GM10266 (cell line): ENCODE results near the gene OCEL1.
A peak's percentile ranks its signal among the peaks of the same experiment; 100 is the strongest.

ENCODE experiments used
- DNase-seq: peaks from one replicate; pipeline ENCODE4 v3.0.0; 2012; ENCODE audit errors: extremely low spot score
- TF ChIP-seq, protein P1 (sequence below): IDR thresholded peaks from 2 replicates; pipeline ENCODE4 v1.5.1; 2012; ENCODE audit warnings: mild to moderate bottlenecking, low read depth; ENCODE audit not compliant: control insufficient read depth, insufficient read depth; ENCODE audit errors: missing control alignments

Gene OCEL1

DNA sequence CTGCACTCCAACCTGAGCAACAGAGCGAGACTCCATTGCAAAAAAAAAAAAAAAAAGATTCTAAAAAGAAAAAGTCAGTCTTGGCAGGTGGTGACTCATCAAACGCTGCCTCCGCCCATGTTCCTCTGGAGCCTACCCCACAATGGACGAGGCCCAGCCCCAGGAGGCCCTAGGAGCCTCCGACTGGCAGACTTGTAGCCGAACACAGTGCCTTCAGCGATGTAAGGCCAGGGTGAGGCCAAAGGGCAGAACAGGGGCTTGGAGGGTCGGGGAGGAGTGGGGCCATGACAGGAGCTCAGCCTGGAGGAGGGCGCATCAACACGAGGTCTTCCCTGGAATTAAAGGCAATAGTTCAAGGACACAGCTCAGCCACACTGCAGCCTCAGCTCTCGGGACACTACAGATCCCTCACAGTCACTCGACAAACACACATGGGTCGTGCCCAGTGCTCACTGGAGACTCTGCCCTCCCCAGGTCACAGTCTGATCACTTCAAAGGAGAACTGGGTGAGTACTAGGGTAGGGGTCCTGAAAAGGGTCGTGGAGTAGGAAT is 5.7 kb upstream of the OCEL1 start:
- DNase-seq: no peak
- TF ChIP-seq, protein P1, sequence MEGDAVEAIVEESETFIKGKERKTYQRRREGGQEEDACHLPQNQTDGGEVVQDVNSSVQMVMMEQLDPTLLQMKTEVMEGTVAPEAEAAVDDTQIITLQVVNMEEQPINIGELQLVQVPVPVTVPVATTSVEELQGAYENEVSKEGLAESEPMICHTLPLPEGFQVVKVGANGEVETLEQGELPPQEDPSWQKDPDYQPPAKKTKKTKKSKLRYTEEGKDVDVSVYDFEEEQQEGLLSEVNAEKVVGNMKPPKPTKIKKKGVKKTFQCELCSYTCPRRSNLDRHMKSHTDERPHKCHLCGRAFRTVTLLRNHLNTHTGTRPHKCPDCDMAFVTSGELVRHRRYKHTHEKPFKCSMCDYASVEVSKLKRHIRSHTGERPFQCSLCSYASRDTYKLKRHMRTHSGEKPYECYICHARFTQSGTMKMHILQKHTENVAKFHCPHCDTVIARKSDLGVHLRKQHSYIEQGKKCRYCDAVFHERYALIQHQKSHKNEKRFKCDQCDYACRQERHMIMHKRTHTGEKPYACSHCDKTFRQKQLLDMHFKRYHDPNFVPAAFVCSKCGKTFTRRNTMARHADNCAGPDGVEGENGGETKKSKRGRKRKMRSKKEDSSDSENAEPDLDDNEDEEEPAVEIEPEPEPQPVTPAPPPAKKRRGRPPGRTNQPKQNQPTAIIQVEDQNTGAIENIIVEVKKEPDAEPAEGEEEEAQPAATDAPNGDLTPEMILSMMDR: no peak

DNA sequence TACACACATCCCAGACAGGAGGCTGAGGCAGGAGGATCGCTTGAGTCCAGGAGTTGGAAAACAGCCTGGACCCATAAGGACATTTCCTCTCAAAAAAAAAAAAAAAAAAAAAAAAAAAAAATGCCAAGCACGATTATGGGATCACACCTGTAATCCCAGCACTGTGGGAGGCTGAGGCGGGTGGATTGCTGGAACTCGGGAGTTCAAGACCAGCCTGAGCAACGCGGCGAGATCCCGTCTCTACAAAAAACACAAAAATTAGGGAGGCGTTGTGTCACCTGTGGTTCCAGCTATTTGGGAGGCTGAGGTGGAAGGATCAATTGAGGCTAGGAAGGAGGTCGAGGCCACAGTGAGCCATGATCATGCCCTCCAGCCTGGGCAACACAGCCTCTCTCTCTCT is 973 bp upstream of the OCEL1 start:
- TF ChIP-seq, protein P1: no peak

DNA sequence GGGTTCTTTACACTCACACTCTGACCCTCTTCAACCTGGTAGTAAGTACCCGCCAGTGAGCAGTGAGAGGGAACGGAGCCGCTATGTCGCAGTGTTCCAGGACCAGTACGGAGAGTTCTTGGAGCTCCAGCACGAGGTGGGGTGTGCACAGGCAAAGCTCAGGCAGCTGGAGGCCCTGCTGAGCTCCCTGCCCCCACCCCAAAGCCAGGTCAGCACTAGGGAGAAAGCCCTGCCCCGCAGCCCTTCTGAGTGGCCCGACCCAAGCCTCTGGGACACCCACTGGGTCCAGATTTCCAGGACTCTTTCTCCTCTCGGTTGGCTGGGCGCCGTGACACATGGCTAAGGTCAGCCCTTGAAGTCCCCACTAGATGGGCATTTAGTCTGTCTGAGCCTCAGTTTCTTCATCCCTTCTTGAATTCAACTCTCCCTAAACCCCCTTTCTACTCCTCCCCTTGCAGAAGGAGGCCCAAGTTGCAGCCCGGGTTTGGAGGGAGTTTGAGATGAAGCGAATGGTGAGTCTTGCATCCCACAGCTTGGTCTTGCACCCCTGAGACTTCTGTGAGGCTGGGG is 1.9 kb downstream of the OCEL1 start:
- TF ChIP-seq, protein P1: no peak
- no peak for DNase-seq

More for the DNA sequence above, 973 bp upstream of the OCEL1 start:
- no peak for DNase-seq

DNA sequence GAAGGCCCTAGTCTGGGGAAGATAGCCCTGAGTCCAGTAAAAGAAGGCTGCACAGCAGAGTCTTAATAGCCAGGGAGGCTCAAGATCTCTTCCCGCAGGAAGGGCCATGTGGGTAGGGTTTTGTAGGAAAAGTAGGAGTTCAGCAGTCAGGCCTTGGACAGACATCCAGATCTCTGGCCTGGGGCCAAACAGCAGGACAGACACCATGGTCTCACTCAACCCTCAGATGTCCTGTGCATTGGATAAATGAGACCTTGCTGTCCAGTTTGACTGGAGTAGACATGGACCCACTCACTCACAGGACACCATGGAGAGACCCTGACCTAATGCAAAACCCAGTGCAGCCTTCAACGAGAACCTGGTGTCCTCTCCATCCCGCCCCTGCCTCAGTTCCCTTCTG is 3.9 kb downstream of the OCEL1 start:
- TF ChIP-seq, protein P1: no peak
- DNase-seq: no peak

DNA sequence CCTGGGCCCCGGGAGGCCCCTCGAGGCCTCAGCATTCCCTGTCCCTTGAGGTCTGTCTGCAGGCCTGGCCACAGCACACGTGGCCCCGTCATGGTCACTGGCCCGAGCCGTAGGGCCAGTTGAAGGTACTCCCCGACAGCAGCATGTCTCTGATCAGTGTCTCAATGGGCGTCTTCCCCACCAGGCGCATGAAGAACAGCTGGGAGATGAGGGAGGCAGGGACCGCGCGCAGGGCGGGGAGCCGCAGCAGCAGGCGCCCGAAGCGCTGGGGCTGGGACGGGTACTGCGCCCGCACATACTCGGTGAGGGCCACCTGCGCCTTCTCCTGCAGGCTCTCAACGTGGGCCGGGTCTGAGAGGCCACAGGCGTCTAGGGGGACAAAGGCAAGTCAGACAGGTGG is 6.2 kb downstream of the OCEL1 start:
- no peak for DNase-seq
- TF ChIP-seq, protein P1: no peak

DNA sequence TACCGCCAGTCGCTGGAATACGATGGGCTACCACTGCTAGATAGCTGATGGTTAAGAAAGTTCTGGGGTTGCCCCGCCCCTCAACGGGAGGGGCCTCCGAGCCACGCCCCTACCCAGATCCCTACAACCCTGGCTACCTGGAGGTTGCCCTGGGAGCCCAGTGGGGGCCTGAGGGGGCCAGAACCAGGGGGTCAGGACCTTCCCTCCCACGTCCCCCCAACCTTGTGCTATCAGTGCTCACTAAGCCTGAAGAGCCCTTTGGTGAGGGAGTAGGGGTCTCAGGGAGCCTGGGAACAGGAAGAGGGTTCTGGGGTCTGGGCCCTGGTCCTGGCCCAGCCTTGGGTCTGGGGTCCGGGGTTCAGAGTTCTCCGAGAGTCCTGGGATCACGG is 8.9 kb downstream of the OCEL1 start:
- DNase-seq: peak; percentile 86

More for the DNA sequence above, 8.9 kb downstream of the OCEL1 start:
- TF ChIP-seq, protein P1: no peak
